Measurements from ENCODE around the gene ELMOD1. TPM values are rescaled to one million over a fixed set of nuclear protein-coding genes. Genes with fewer than 3 reads are reported as not detected.

ELMOD1 gene
- polyA plus RNA-seq, 10 donors, result 2.4 to 6.4 (median 3.8) TPM

- DNase-seq, result no peak
These were observed 40.1 kb downstream of the ELMOD1 start for GRCh38 chr11:107631043-107631442.

GRCh38 chr11:107631931-107632330 lies 41.0 kb downstream of the ELMOD1 start:
- no peak for DNase-seq

GRCh38 chr11:107646783-107647182 lies 55.8 kb downstream of the ELMOD1 start:
- DNase-seq, result no peak

- DNase-seq, result no peak
These were observed 57.3 kb downstream of the ELMOD1 start for GRCh38 chr11:107648242-107648641.

GRCh38 chr11:107651672-107652071 lies 60.7 kb downstream of the ELMOD1 start:
- no peak for DNase-seq

GRCh38 chr11:107653076-107653475 lies 62.1 kb downstream of the ELMOD1 start:
- no peak for DNase-seq

GRCh38 chr11:107655602-107656001 lies 64.7 kb downstream of the ELMOD1 start:
- no peak for DNase-seq

GRCh38 chr11:107659310-107659709 lies 68.4 kb downstream of the ELMOD1 start:
- no peak for DNase-seq

GRCh38 chr11:107660066-107660465 lies 69.1 kb downstream of the ELMOD1 start:
- no peak for DNase-seq

- no peak for DNase-seq
These were observed 70.7 kb downstream of the ELMOD1 start for GRCh38 chr11:107661656-107662055.

GRCh38 chr11:107665018-107665417 lies 74.1 kb downstream of the ELMOD1 start:
- DNase-seq, result peak; percentile 37 to 56 (median 43)

GRCh38 chr11:107666911-107667613 lies 76.1 kb downstream of the ELMOD1 start:
- DNase-seq, result no peak

- no peak for DNase-seq
These were observed 78.3 kb downstream of the ELMOD1 start for GRCh38 chr11:107669191-107669740.

GRCh38 chr11:107669893-107670601 lies 79.1 kb downstream of the ELMOD1 start:
- peak in 1 of 3 donors; percentile 40 for DNase-seq

- no peak for DNase-seq
These were observed 85.0 kb downstream of the ELMOD1 start for GRCh38 chr11:107675902-107676301.

GRCh38 chr11:107676336-107677057 lies 85.5 kb downstream of the ELMOD1 start:
- peak in 1 of 3 donors; percentile 48 for DNase-seq

- no peak for DNase-seq
These were observed 87.1 kb downstream of the ELMOD1 start for GRCh38 chr11:107677924-107678631.

- DNase-seq, result no peak
These were observed 87.7 kb downstream of the ELMOD1 start for GRCh38 chr11:107678632-107678971.

- DNase-seq, result no peak
These were observed 88.5 kb downstream of the ELMOD1 start for GRCh38 chr11:107679255-107680024.

GRCh38 chr11:107682171-107682570 lies 91.2 kb downstream of the ELMOD1 start:
- DNase-seq, result no peak

- DNase-seq, result no peak
These were observed 91.6 kb downstream of the ELMOD1 start for GRCh38 chr11:107682572-107682971.

Measured in muscle of back (tissue), 11 donors.